Measurements from ENCODE around the gene LTBP3.
A peak's percentile ranks its signal among the peaks of the same experiment; 100 is the strongest.

Gene LTBP3

GRCh38 chr11:65593518-65594414 lies 35.6 kb upstream of the LTBP3 start:
- Histone ChIP-seq H3K36me3 (ENCODE audit: control insufficient read depth in 1 of 2, insufficient read depth in 2 of 2, low read length in 2 of 2) (peaks cover 11 to 46% of the 10 kb centered on the region in 2 donors), H3K9me3 (ENCODE audit: control insufficient read depth in 1 of 2, low read length in 2 of 2) (no peaks in the 10 kb centered on the region), H3K4me1 (ENCODE audit: control insufficient read depth in 1 of 2, insufficient read depth in 2 of 2, low read length in 2 of 2) (peaks cover 4 to 42% of the 10 kb centered on the region in 2 donors), H3K27me3 (ENCODE audit: low read depth, low read length) (no peaks in the 10 kb centered on the region), H3K27ac (ENCODE audit: low read length) (no peak overlapping the region), H3K4me3 (ENCODE audit: low read depth in 1 of 2, low read length in 2 of 2) (no peak overlapping the region)

- no peak overlapping the region for H3K27ac ChIP-seq (ENCODE audit: low read length)
- no peaks in the 10 kb centered on the region for H3K9me3 ChIP-seq (ENCODE audit: control insufficient read depth in 1 of 2, low read length in 2 of 2)
- peaks cover 8 to 38% of the 10 kb centered on the region in 2 donors for H3K36me3 ChIP-seq (ENCODE audit: control insufficient read depth in 1 of 2, insufficient read depth in 2 of 2, low read length in 2 of 2)
Measured at GRCh38 chr11:65592858-65593517, 34.8 kb upstream of the LTBP3 start.

GRCh38 chr11:65591939-65592857 lies 34.0 kb upstream of the LTBP3 start:
- peaks cover 13 to 58% of the 10 kb centered on the region in 2 donors for H3K4me1 ChIP-seq (ENCODE audit: control insufficient read depth in 1 of 2, insufficient read depth in 2 of 2, low read length in 2 of 2)
- H3K36me3 ChIP-seq (ENCODE audit: control insufficient read depth in 1 of 2, insufficient read depth in 2 of 2, low read length in 2 of 2) = peaks cover 4 to 31% of the 10 kb centered on the region in 2 donors
- H3K9me3 ChIP-seq (ENCODE audit: control insufficient read depth in 1 of 2, low read length in 2 of 2) = no peaks in the 10 kb centered on the region
- no peak overlapping the region for H3K4me3 ChIP-seq (ENCODE audit: low read depth in 1 of 2, low read length in 2 of 2)
- H3K27me3 ChIP-seq (ENCODE audit: low read depth, low read length) = no peaks in the 10 kb centered on the region
- no peak overlapping the region for H3K27ac ChIP-seq (ENCODE audit: low read length)

More at GRCh38 chr11:65592858-65593517, 34.8 kb upstream of the LTBP3 start:
- H3K4me3 ChIP-seq (ENCODE audit: low read depth in 1 of 2, low read length in 2 of 2) = no peak overlapping the region
- peaks cover 5 to 50% of the 10 kb centered on the region in 2 donors for H3K4me1 ChIP-seq (ENCODE audit: control insufficient read depth in 1 of 2, insufficient read depth in 2 of 2, low read length in 2 of 2)
- no peaks in the 10 kb centered on the region for H3K27me3 ChIP-seq (ENCODE audit: low read depth, low read length)

GRCh38 chr11:65590240-65590738 lies 32.1 kb upstream of the LTBP3 start:
- H3K9me3 ChIP-seq (ENCODE audit: control insufficient read depth in 1 of 2, low read length in 2 of 2) = no peaks in the 10 kb centered on the region
- H3K4me3 ChIP-seq (ENCODE audit: low read depth in 1 of 2, low read length in 2 of 2) = no peak overlapping the region
- peaks cover 13 to 44% of the 10 kb centered on the region in 2 donors for H3K36me3 ChIP-seq (ENCODE audit: control insufficient read depth in 1 of 2, insufficient read depth in 2 of 2, low read length in 2 of 2)
- H3K27ac ChIP-seq (ENCODE audit: low read length) = no peak overlapping the region
- H3K4me1 ChIP-seq (ENCODE audit: control insufficient read depth in 1 of 2, insufficient read depth in 2 of 2, low read length in 2 of 2) = peaks cover 20 to 73% of the 10 kb centered on the region in 2 donors
- H3K27me3 ChIP-seq (ENCODE audit: low read depth, low read length) = no peaks in the 10 kb centered on the region

- H3K27ac ChIP-seq (ENCODE audit: low read length) = no peak overlapping the region
- no peaks in the 10 kb centered on the region for H3K9me3 ChIP-seq (ENCODE audit: control insufficient read depth in 1 of 2, low read length in 2 of 2)
- H3K27me3 ChIP-seq (ENCODE audit: low read depth, low read length) = no peaks in the 10 kb centered on the region
- H3K4me1 ChIP-seq (ENCODE audit: control insufficient read depth in 1 of 2, insufficient read depth in 2 of 2, low read length in 2 of 2) = peaks cover 20 to 72% of the 10 kb centered on the region in 2 donors
- no peak overlapping the region for H3K4me3 ChIP-seq (ENCODE audit: low read depth in 1 of 2, low read length in 2 of 2)
- peaks cover 13 to 44% of the 10 kb centered on the region in 2 donors for H3K36me3 ChIP-seq (ENCODE audit: control insufficient read depth in 1 of 2, insufficient read depth in 2 of 2, low read length in 2 of 2)
Measured at GRCh38 chr11:65589444-65590239, 31.5 kb upstream of the LTBP3 start.

- Histone ChIP-seq H3K4me3 (ENCODE audit: low read depth in 1 of 2, low read length in 2 of 2) (no peak overlapping the region), H3K9me3 (ENCODE audit: control insufficient read depth in 1 of 2, low read length in 2 of 2) (no peaks in the 10 kb centered on the region), H3K27ac (ENCODE audit: low read length) (peak overlapping the region; percentile 79), H3K4me1 (ENCODE audit: control insufficient read depth in 1 of 2, insufficient read depth in 2 of 2, low read length in 2 of 2) (peaks cover 18 to 71% of the 10 kb centered on the region in 2 donors), H3K27me3 (ENCODE audit: low read depth, low read length) (no peaks in the 10 kb centered on the region), H3K36me3 (ENCODE audit: control insufficient read depth in 1 of 2, insufficient read depth in 2 of 2, low read length in 2 of 2) (peaks cover 13 to 44% of the 10 kb centered on the region in 2 donors)
Measured at GRCh38 chr11:65588199-65589054, 30.3 kb upstream of the LTBP3 start.

- Histone ChIP-seq H3K27ac (ENCODE audit: low read length) (no peak overlapping the region), H3K27me3 (ENCODE audit: low read depth, low read length) (no peaks in the 10 kb centered on the region), H3K4me1 (ENCODE audit: control insufficient read depth in 1 of 2, insufficient read depth in 2 of 2, low read length in 2 of 2) (peaks cover 16 to 60% of the 10 kb centered on the region in 2 donors), H3K36me3 (ENCODE audit: control insufficient read depth in 1 of 2, insufficient read depth in 2 of 2, low read length in 2 of 2) (peaks cover 18 to 35% of the 10 kb centered on the region in 2 donors), H3K9me3 (ENCODE audit: control insufficient read depth in 1 of 2, low read length in 2 of 2) (no peaks in the 10 kb centered on the region), H3K4me3 (ENCODE audit: low read depth in 1 of 2, low read length in 2 of 2) (peak overlapping the region in 1 of 2 donors; percentile 17)
Measured at GRCh38 chr11:65586676-65587075, 28.5 kb upstream of the LTBP3 start.

- peaks cover 16 to 60% of the 10 kb centered on the region in 2 donors for H3K4me1 ChIP-seq (ENCODE audit: control insufficient read depth in 1 of 2, insufficient read depth in 2 of 2, low read length in 2 of 2)
- no peaks in the 10 kb centered on the region for H3K9me3 ChIP-seq (ENCODE audit: control insufficient read depth in 1 of 2, low read length in 2 of 2)
- H3K4me3 ChIP-seq (ENCODE audit: low read depth in 1 of 2, low read length in 2 of 2) = no peak overlapping the region
- H3K27me3 ChIP-seq (ENCODE audit: low read depth, low read length) = no peaks in the 10 kb centered on the region
- no peak overlapping the region for H3K27ac ChIP-seq (ENCODE audit: low read length)
- peaks cover 19 to 36% of the 10 kb centered on the region in 2 donors for H3K36me3 ChIP-seq (ENCODE audit: control insufficient read depth in 1 of 2, insufficient read depth in 2 of 2, low read length in 2 of 2)
Measured at GRCh38 chr11:65586247-65586630, 28.1 kb upstream of the LTBP3 start.

GRCh38 chr11:65585396-65586246 lies 27.5 kb upstream of the LTBP3 start:
- Histone ChIP-seq H3K4me1 (ENCODE audit: control insufficient read depth in 1 of 2, insufficient read depth in 2 of 2, low read length in 2 of 2) (peaks cover 16 to 60% of the 10 kb centered on the region in 2 donors), H3K9me3 (ENCODE audit: control insufficient read depth in 1 of 2, low read length in 2 of 2) (no peaks in the 10 kb centered on the region), H3K36me3 (ENCODE audit: control insufficient read depth in 1 of 2, insufficient read depth in 2 of 2, low read length in 2 of 2) (peaks cover 22 to 40% of the 10 kb centered on the region in 2 donors), H3K27me3 (ENCODE audit: low read depth, low read length) (no peaks in the 10 kb centered on the region), H3K27ac (ENCODE audit: low read length) (no peak overlapping the region), H3K4me3 (ENCODE audit: low read depth in 1 of 2, low read length in 2 of 2) (no peak overlapping the region)
